GM18907 (cell line): ENCODE results near the gene FBLN1.

Experiments
- ATAC-seq: cut with Tn5 transposase; IDR thresholded peaks from one replicate; pipeline ENCODE4 v1.9.1; 2021; ENCODE audit warnings: mild to moderate bottlenecking, moderate library complexity; ENCODE audit not compliant: unreplicated experiment

Gene FBLN1

GRCh38 chr22:45503050-45503815 lies 550 bp downstream of the FBLN1 start:
- no peak for ATAC-seq

DNA sequence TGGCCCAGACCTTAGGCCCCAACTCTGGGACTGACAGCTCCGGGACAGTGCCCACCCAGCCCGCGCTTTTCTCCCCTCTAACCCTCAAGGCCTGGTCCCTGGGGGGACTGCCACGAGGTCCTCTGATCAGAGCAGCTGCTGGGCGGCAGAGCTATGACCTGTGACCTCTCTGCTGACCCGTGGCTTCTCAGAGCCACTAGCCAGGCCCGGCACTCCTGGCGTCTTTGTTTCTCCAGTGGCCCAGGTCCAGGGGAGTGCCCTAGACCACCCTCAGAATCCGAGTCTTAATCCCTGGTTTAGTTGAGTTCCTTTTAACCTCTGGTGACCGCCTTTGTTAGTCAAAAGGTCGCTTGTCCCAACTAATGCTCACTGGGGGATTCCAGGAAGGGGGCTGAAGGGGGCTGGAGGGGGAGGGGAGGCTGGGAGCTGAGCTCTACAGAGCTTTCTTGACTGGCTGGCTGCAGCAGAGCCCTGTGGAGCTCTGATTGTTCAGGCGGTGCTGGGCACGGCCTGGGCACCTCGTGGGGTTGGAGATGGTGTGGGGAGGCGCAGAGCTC lies 1.2 kb downstream of the FBLN1 start:
- no peak for ATAC-seq

- no peak for ATAC-seq
These were observed 2.0 kb downstream of the FBLN1 start for GRCh38 chr22:45504373-45505341.

- ATAC-seq: no peak
These were observed 3.5 kb downstream of the FBLN1 start for GRCh38 chr22:45505991-45506747.

DNA sequence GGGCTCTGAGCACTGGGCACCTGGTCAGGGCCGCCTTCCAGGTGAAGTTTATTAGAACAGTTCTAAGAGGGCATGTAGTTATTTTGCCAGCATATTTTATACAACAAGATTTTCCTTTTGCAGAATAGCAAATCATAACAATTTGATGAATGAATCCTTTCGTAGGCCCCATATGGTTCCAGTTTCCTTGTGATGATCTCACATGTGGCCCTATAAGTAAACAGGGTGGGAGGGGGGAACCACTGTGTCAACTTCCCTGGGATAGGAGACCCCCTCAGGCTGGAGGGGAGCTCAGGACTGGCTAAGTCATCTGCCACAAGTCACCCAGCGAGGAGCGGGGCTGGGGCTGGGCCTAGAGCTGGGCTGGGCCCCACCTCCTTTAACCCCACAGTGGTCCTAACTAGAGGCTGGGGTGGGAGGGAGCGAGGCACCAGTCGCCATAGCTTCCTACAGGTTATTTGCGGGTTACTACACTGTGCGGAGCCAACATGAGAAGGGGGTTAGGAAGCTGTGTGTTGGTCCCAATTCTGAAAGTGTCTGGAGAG lies 4.2 kb downstream of the FBLN1 start:
- ATAC-seq: no peak

DNA sequence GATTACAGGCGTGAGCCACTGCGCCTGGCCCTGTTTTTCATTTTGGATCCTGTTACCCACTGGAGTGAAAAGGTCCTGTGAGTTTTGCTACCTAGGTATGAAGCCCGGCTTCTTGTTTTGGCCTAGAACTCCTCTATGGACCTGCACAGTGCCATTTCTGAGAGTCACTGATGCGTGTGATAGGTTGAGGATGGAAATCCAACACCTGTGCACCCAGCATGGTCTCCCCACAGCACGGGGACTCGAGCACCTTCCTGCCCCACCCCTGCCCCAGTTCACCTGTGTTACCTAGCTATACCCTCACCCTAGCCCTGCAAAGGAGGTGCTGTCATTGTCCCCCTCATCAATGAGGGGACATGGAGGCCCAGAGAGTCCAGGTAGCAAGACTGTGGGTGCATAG lies 5.1 kb downstream of the FBLN1 start:
- no peak for ATAC-seq

DNA sequence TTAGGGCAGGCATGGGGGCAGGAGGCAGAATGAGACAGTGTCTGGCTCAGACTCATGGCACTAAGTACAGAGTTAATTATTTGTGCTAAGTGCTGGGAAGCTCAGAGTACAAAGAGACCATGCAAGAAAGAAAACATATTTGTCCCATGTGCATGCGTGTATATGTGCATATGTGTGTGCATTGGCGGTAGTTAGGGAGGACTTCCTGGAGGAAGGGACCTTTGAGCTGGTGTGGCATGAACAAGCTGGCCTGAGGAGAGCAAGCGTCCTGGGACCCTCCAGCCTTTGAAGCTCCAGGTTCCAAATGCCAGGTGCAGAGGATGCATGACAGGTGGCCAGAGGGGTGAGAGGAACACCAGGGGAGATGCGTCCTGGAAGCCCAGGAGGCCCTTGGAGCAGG lies 6.1 kb downstream of the FBLN1 start:
- no peak for ATAC-seq

DNA sequence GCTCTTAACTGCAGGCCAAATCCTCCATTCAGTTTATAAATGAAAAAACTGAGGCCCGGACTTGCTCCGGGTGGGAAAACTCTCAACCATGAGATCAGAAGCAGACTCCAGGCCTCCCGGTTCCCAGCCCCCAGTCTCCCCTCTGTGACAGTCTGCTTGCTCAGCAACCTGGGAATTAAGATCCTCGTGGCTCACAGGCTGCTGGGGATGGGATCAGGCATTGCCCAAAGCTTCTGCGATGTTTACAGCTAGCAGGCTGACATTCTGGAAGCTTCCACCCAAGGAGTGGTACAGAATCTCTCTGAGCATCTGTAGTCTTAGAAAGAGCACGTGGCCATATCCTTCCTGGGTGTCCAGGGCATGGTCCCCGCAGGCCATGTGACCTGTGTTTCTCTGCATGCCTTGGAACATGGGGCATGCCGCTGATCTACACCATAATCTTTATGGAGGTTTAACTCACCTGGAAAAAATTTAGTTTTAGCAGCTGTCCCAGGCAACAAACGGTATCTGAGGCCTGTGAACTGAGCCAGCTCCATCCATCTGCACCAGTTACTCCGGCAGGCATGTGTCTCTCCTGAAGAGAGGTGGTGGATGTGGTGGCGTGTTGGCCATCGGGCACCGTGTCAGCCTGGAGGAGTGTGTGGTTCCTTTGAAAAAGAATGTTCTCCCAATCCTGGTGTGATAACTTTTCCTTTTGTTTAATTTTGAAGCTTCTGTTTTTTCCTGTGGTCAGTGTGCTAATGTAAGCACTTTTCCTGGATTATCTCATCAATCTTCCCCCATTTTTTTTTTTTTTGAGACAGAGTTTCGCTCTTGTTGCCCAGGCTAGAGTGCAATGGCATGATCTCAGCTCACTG lies 7.9 kb downstream of the FBLN1 start:
- no peak for ATAC-seq

- ATAC-seq: no peak
These were observed 9.2 kb downstream of the FBLN1 start for GRCh38 chr22:45511847-45512261.

DNA sequence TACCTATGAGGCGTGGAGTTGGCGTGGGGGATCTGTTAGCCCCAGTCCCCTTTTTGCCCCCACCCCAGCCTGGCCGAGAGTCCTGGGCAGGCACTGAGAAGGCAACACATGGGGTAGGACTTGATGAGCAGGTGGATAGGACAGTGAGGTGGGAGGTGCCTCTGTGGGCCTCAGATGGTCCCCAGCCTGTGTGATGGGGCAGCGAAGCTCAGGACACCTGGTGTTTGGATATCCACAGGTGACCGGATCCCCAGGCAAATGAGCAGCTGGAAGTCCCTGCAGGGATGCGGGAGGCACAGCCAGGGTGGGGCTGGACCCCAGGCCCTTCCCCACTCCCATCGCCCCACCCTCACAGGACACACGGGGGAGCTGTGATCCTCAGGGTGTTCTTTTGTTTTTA lies 9.7 kb downstream of the FBLN1 start:
- no peak for ATAC-seq

DNA sequence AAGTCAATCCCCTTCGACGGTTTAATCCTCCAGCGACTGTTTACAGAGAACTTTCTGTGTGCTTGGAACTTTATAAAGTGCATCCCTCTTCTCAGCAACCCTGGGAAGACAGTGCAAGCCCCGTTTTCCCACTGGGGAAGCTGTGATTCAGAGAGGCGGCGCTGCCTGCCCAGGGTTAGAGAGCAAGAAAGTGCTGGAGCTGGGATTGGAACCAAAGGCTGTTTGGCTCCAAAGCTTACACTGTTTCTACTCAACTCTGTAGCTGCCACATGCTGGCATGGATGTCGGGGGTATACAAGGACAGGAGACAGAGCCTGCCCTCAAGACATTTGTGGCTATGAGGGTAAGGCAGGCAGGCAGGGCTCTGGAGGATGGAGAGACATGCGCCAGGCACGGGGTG lies 13.0 kb downstream of the FBLN1 start:
- ATAC-seq: no peak

- ATAC-seq: no peak
These were observed 13.5 kb downstream of the FBLN1 start for GRCh38 chr22:45516163-45516562.

DNA sequence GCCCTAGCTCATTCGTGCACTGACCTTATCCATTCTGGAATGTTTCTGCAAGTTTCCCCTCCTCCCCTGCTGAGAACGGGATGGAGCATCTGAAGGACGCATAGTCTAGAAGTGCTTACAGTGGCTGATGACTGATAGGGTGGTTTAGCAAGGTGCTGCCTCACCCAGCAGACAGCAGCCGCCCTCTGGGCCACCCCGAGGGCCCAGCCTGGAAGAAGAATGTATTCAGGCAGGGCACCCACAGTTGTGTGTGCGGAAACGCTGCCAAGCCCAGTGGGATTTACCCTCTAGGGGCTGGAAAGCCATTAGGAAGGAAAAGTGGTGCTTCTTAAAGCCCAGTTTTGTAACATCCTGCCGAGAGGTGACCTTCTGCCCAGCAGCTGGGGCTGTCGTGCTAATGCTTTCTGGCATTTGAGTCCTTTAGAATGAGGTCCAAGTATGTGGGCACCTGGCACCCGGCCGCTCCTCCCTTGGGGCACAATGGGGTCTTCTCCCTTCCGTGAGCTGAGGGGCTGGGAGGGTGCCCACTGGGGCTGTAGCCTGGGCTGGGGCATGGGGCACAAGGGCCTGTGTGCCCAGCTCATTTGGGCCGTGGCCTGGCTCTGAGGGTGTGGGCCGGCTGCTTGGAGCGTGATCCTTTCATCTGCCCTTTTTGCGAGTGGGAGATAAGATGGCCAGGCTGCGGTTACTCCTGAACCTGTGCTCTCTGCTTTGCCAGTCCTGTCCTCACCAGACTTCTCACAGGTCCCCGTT lies 14.4 kb downstream of the FBLN1 start:
- no peak for ATAC-seq

GRCh38 chr22:45518136-45518535 lies 15.5 kb downstream of the FBLN1 start:
- no peak for ATAC-seq

GRCh38 chr22:45518580-45518991 lies 15.9 kb downstream of the FBLN1 start:
- no peak for ATAC-seq

DNA sequence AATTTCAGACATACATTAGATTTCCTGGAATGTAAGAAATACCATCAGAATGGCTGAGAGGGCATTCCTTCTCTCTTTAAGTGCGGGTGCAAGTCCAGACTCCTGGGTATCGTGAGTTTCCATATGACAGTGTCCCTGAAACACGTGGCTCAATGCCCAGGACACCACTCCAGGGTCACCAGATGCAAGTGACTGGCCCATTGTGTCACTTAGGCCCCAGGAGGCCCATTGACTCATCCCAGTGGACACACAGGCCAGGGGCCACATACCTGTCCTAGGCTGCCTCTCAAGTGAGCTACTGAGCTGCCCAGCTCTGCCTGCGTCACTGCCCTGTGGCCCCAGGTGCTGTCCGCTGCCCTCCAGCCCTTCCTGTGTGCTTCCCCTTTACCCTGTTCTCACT lies 18.5 kb downstream of the FBLN1 start:
- no peak for ATAC-seq

GRCh38 chr22:45522462-45522861 lies 19.8 kb downstream of the FBLN1 start:
- ATAC-seq: no peak

DNA sequence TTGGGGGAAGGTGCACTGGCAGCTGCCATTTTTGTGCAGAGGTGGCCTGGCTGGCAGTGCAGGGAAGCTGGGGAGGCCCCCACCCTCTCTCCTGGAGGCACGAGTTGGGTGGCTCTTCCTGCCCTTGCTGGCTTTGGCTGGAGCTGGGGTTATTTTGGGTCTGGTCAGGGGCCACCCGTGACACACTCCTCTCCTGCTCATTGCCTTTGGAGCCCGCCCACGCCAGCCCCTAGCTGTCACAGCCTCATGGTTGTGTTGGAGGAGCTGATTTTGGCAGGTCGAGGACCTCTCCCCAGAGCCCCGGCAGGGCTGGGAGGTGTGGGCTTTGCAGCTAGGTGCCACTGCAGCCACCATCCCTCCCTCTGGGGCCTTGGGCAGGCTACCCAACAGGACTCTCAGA lies 21.5 kb downstream of the FBLN1 start:
- ATAC-seq: no peak

DNA sequence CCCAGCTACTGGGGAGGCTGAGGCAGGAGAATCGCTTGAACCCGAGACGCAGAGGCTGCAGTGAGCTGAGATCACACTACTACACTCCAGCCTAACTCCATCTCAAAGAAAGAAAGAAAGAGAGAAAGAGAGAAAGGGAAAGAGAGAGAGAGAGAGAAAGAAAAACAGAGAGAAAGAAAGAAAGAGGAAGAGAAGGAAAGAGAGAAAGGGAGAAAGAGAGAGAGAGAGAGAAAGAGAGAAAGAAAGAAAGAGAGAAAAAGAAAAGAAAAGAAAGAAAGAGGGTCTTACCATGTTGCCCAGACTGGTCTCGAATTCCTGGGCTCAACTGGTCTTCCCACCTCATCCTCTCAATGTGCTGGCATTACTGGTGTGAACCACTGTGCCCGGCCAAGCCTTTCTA lies 22.3 kb downstream of the FBLN1 start:
- ATAC-seq: no peak
